HepG2 (cell line): Measurements from ENCODE around the gene FANCL. TPM values are rescaled to one million over a fixed set of nuclear protein-coding genes. Genes with fewer than 3 reads are reported as not detected.
A peak's percentile ranks its signal among the peaks of the same experiment; 100 is the strongest.

ENCODE experiments used
- ATAC-seq: fragments of 200-7000 bp; cut with Tn5 transposase; 3 replicates; pipeline ENCODE4 v1.9.1; 2020; ENCODE audit warnings: mild to moderate bottlenecking, moderate library complexity
- BruUV-seq: library from RNA; stranded (reverse); fragments of 400-500 nt; replicated peaks from 2 replicates; lab custom pipeline; 2021; lab: Mats Ljungman, UMichigan
- CTCF ChIA-PET: fragments of 300-600 bp; formaldehyde crosslinking; extraction: SDS; loops from one replicate; lab custom pipeline; 2021; ENCODE audit warnings: low total read pairs, inconsistent platforms, low intra/inter-chr PET ratio; lab: Yijun Ruan, JAX
- POLR2A ChIA-PET: fragments of 350-600 bp; sonication (Branson Sonifier 250); formaldehyde crosslinking; loops from one replicate; lab custom pipeline; 2020; ENCODE audit warnings: antibody characterized with exemption, inconsistent platforms; lab: Yijun Ruan, JAX
- DNase-seq: peaks from one replicate; pipeline ENCODE4 v3.0.0-alpha.2; 2015; ENCODE audit warnings: low spot score
- FAIRE-seq: peaks from 3 replicates; lab custom pipeline; 2011; peaks lifted over from hg19 to GRCh38; lab: Jason Lieb, UNC
- H2AFZ ChIP-seq: one replicate; pipeline ENCODE4 v1.6.1; 2011; ENCODE audit warnings: low read length, inconsistent platforms
- H3K27ac ChIP-seq: fragments of 300-600 bp; 3 replicates; pipeline ENCODE4 v1.8.0; 2011; ENCODE audit warnings: mixed run types, mild to moderate bottlenecking, mixed read lengths, low read length, inconsistent platforms; ENCODE audit not compliant: insufficient read depth; ENCODE audit errors: extremely low read length
- H3K27me3 ChIP-seq, 2 experiments: fragments of 200-600 bp in 1 of 2; 2 replicates in 1 of 2; 3 replicates in 1 of 2; pipeline versions ENCODE4 v1.6.0 to v1.8.0; 2011; ENCODE audit warnings: low read length in 2 of 2, mild to moderate bottlenecking in 2 of 2, moderate library complexity in 2 of 2, inconsistent platforms in 1 of 2; ENCODE audit not compliant: insufficient read depth in 2 of 2, control insufficient read depth in 1 of 2
- H3K36me3 ChIP-seq, 2 experiments: fragments of 200-600 bp in 1 of 2; replicated peaks in 1 of 2; 2 replicates in 1 of 2; 3 replicates in 1 of 2; pipeline versions ENCODE4 v1.5.1 to v1.8.0; 2011; ENCODE audit warnings: low read length in 2 of 2, inconsistent platforms in 1 of 2; ENCODE audit not compliant: insufficient read depth in 2 of 2, control insufficient read depth in 1 of 2
- H3K4me1 ChIP-seq: 2 replicates; pipeline ENCODE4 v1.5.1; 2012; ENCODE audit warnings: low read length, inconsistent platforms; ENCODE audit not compliant: insufficient read depth
- H3K4me2 ChIP-seq: 2 replicates; pipeline ENCODE4 v1.6.0; 2011; ENCODE audit warnings: low read depth, low read length, inconsistent platforms
- H3K4me3 ChIP-seq, 3 experiments: fragments of 200-600 bp in 1 of 3; sonication (generic), shearing (Covaris generic) in 1 of 3; replicated peaks in 1 of 3; 2 replicates each; pipeline ENCODE4 v1.5.1; 2011 to 2016; ENCODE audit warnings: low read length in 3 of 3, inconsistent platforms in 2 of 3, low read depth in 2 of 3, mild to moderate bottlenecking in 2 of 3, control low read depth in 1 of 3, mixed read lengths in 1 of 3; ENCODE audit not compliant: insufficient read depth in 1 of 3
- H3K79me2 ChIP-seq: one replicate; pipeline ENCODE4 v1.6.1; 2011; ENCODE audit warnings: low read length, inconsistent platforms; ENCODE audit not compliant: insufficient read depth
- H3K9ac ChIP-seq: 2 replicates; pipeline ENCODE4 v1.6.0; 2011; ENCODE audit warnings: mild to moderate bottlenecking, low read depth, low read length, inconsistent platforms; ENCODE audit not compliant: insufficient read depth
- H3K9me3 ChIP-seq: 2 replicates; pipeline ENCODE4 v1.5.1; 2012; ENCODE audit warnings: mild to moderate bottlenecking, low read length
- H4K20me1 ChIP-seq: 2 replicates; pipeline ENCODE4 v1.6.0; 2011; ENCODE audit warnings: inconsistent platforms, mild to moderate bottlenecking, low read length, moderate library complexity; ENCODE audit not compliant: insufficient read depth
- DPF2 ChIP-seq: sonication (generic); formaldehyde crosslinking; IDR thresholded peaks from 2 replicates; pipeline ENCODE4 v1.4.0; 2020; ENCODE audit warnings: mild to moderate bottlenecking, low read depth, missing genetic modification reagents, borderline replicate concordance
- FOXK2 ChIP-seq: fragments of 450-650 bp; IDR thresholded peaks from 2 replicates; pipeline ENCODE4 v1.6.1; 2016
- HOXA5 ChIP-seq: sonication (generic); formaldehyde crosslinking; IDR thresholded peaks from 2 replicates; pipeline ENCODE4 v1.4.0; 2020; ENCODE audit warnings: missing genetic modification reagents
- MXD1 ChIP-seq: sonication (generic); formaldehyde crosslinking; IDR thresholded peaks from 2 replicates; pipeline ENCODE4 v1.4.0; 2020; ENCODE audit warnings: mild to moderate bottlenecking, missing genetic modification reagents
- MYC ChIP-seq: sonication (generic); formaldehyde crosslinking; IDR thresholded peaks from 2 replicates; pipeline ENCODE4 v1.9.0; 2021; ENCODE audit warnings: missing genetic modification reagents, borderline replicate concordance
- PHF21A ChIP-seq: sonication (generic); formaldehyde crosslinking; IDR thresholded peaks from 2 replicates; pipeline ENCODE4 v1.5.0; 2020; ENCODE audit warnings: mild to moderate bottlenecking, missing genetic modification reagents
- RNF2 ChIP-seq: fragments of 450-650 bp; conservative IDR thresholded peaks from 2 replicates; pipeline ENCODE4 v1.6.1; 2016; ENCODE audit warnings: low read depth
- SATB2 ChIP-seq: sonication (generic); formaldehyde crosslinking; IDR thresholded peaks from 2 replicates; pipeline ENCODE4 v1.5.0; 2020; ENCODE audit warnings: missing genetic modification reagents
- TCF12 ChIP-seq, 2 experiments: fragments of 450-650 bp in 1 of 2; sonication (generic) in 1 of 2; formaldehyde crosslinking in 1 of 2; IDR thresholded peaks; 2 replicates each; pipeline versions ENCODE4 v1.6.1 to v1.8.0; 2017 to 2022; ENCODE audit warnings: antibody characterized with exemption in 1 of 2, mild to moderate bottlenecking in 1 of 2, missing genetic modification reagents in 1 of 2, moderate library complexity in 1 of 2
- ZMAT3 ChIP-seq: sonication (generic); formaldehyde crosslinking; conservative IDR thresholded peaks from 2 replicates; pipeline ENCODE4 v1.7.0; 2021; ENCODE audit warnings: missing genetic modification reagents
- ZNF3 ChIP-seq: IDR thresholded peaks from 2 replicates; pipeline ENCODE4 v1.7.0; 2017; ENCODE audit warnings: inconsistent platforms
- ZNF317 ChIP-seq: sonication (generic); formaldehyde crosslinking; IDR thresholded peaks from 2 replicates; pipeline ENCODE4 v1.5.0; 2020; ENCODE audit warnings: mild to moderate bottlenecking, missing genetic modification reagents
- ZNF510 ChIP-seq: sonication (generic); formaldehyde crosslinking; IDR thresholded peaks from 2 replicates; pipeline ENCODE4 v1.4.0; 2020; ENCODE audit warnings: low read depth, mild to moderate bottlenecking, missing genetic modification reagents
- ZNF709 ChIP-seq: sonication (generic); formaldehyde crosslinking; IDR thresholded peaks from 2 replicates; pipeline ENCODE4 v1.5.0; 2020; ENCODE audit warnings: mild to moderate bottlenecking, missing genetic modification reagents
- ZNF737 ChIP-seq: sonication (generic); formaldehyde crosslinking; IDR thresholded peaks from 2 replicates; pipeline ENCODE4 v1.5.0; 2020; ENCODE audit warnings: missing genetic modification reagents, mild to moderate bottlenecking, borderline replicate concordance
- WGBS: methylation state at CpG from one replicate; pipeline ENCODE4 v1.1.6; 2017; ENCODE audit warnings: low lambda C conversion rate; 5-methylcytosine and 5-hydroxymethylcytosine counted together
- in situ Hi-C: cut with HindIII; loops from 2 replicates; pipeline ENCODE4 v1.10.0; 2017; ENCODE audit warnings: low pct_unique_long_range_greater_than_20kb; ENCODE audit not compliant: extremely low pct_ligation_motif_present
- intact Hi-C: fragments of 100-400 bp; cut with micrococcal nuclease; formaldehyde crosslinking; loops from one replicate; pipeline ENCODE4 v1.10.0; 2022; ENCODE audit not compliant: unreplicated experiment
- polyA plus RNA-seq, 8 experiments: library from polyadenylated mRNA; depleted of rRNA in 3 of 8; stranded (reverse) in 7 of 8; unstranded in 1 of 8; fragments of >200 nt; fragmentation: Illumina TruSeq in 4 of 8; extraction: Trizol in 4 of 8; gene quantifications; 2 replicates each; pipeline versions ENCODE4 v1.2.1 to v1.2.3, GENCODE V29; 2011 to 2016; ENCODE audit warnings: low read depth in 4 of 8, missing spikeins in 1 of 8, mixed read lengths in 1 of 8; ENCODE audit not compliant: insufficient read depth in 1 of 8
- total RNA-seq, 5 experiments: library from RNA; depleted of rRNA; stranded (reverse); fragments of >200 nt; fragmentation: Illumina TruSeq; extraction: Trizol; gene quantifications; 2 replicates each; pipeline ENCODE4 v1.2.3, GENCODE V29; 2016; ENCODE audit warnings: low read depth in 1 of 5
- TF ChIP-seq, protein P1 (sequence below): sonication (generic); formaldehyde crosslinking; IDR thresholded peaks from 2 replicates; pipeline ENCODE4 v1.8.0; 2022; ENCODE audit warnings: mild to moderate bottlenecking, missing genetic modification reagents; ENCODE audit not compliant: insufficient replicate concordance

Gene FANCL
- total and polyA plus RNA-seq, 2 of the 13 experiments (the other 11 are each of a cell fraction or from before 2014, with no cell fraction given) = 40.7 to 66.8 TPM

DNA sequence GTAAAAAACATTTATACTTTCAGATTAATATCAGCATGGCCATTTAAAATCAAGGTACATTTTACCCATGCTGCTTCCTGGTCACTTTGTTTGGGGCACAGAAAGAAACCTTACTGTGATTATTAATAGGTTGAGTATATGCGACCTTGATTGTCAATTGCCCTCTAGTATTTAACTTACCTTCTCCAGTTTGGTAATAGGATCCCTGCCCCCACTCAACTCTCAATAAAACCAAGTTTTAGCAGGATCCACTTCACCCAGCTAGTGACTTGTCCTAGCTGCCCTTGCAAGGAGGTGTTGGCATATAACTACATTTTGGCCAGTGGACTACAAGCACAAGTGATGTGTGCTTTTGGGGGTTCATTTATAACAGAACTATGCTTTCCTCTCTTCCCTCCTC lies 34.3 kb downstream of the FANCL start:
- Histone ChIP-seq H3K4me3 (no peak overlapping the region), H3K36me3 (peaks cover 0 to 15% of the 10 kb centered on the region in 2 experiments; a peak in 2 of 5 replicates), H4K20me1 (no peaks in the 10 kb centered on the region), H3K4me1 (peaks cover 41% of the 10 kb centered on the region), H2AFZ (no peak overlapping the region), H3K9me3 (peaks cover 16% of the 10 kb centered on the region; the same call in 1 of the 2 replicates), H3K4me2 (no peak overlapping the region), H3K27me3 (no peaks in the 10 kb centered on the region), H3K9ac (no peak overlapping the region), H3K79me2 (no peaks in the 10 kb centered on the region), H3K27ac (no peak overlapping the region)
- ATAC-seq (no peak), DNase-seq (no peak), FAIRE-seq (no peak)
- no peak for TF ChIP-seq DPF2 (CRISPR knock-in tag)
- no peak for TF ChIP-seq RNF2
- TF ChIP-seq ZNF737 (CRISPR knock-in tag) = no peak
- BruUV-seq = no TSS peak
- in situ Hi-C loops = no loop called here
- intact Hi-C loops = no loop called here
- POLR2A ChIA-PET = no interaction called here
- CTCF ChIA-PET = no interaction called here
- 95% methylated on average over 1 of the region's 1 CpG for WGBS

DNA sequence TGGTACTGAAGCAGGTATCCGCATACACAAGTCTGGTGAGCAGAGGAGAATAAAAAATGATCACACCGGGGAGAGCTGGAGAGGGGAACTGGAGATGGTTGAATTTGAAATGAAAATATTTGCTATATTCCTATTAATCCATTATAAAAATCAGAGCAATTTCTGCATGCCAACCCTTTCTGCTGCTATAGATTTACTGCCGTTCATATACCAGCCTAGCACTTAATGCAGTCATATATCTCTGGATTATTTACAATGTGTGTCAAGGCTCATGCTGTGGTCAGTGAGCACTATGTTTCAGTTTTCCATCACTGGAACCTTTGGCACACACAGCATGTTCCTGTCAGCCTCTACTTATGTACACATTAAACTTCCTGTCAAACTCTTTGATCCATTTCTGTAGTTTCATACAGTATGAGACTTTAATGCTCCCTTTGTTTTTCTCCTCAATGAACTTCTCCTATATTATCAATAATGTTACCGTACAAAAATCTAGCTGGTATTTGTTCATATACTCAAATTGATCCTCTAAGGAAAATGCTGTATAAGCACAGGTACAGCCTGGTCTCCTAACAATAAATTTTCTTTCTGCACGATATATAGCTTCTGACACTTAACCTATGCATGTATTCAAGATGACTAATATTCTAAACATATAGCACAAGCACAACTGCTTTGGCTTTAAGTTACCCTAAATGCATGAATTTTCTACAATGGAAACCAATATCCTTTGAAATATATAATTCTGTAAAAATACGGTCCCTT lies 36.7 kb downstream of the FANCL start:
- peak overlapping the region; percentile 64 for H3K27ac ChIP-seq
- ChIA-PET CTCF (no interaction called here), POLR2A (interaction anchor here (1.2 kb wide), 1 partner anchor 37 kb away, joined by 3 read pairs; the partner anchor contains the start of gene FANCL)
- H3K9ac ChIP-seq = peak overlapping the region; percentile 53; the same call in 1 of the 2 replicates
- H3K4me2 ChIP-seq = peak overlapping the region; percentile 66
- H3K79me2 ChIP-seq = no peaks in the 10 kb centered on the region
- no peaks in the 10 kb centered on the region for H3K9me3 ChIP-seq
- H3K27me3 ChIP-seq = no peaks in the 10 kb centered on the region
- no peaks in the 10 kb centered on the region for H4K20me1 ChIP-seq
- 44% methylated on average over 6 of the region's 6 CpGs for WGBS
- BruUV-seq = no TSS peak
- intact Hi-C loops = loop anchor here (1.0 kb wide), 1 partner anchor 37 kb away; the partner anchor contains the start of gene FANCL
- peaks cover 51% of the 10 kb centered on the region for H3K4me1 ChIP-seq
- FAIRE-seq = peak; percentile 90
- in situ Hi-C loops = no loop called here
- peak; percentile 99 for ATAC-seq
- peaks cover 0 to 4% of the 10 kb centered on the region in 2 experiments; a peak in 1 of 5 replicates for H3K36me3 ChIP-seq
- H2AFZ ChIP-seq = no peak overlapping the region
- peak; percentile 93 for DNase-seq
- peak overlapping the region; percentile 17 to 51 (median 22); a peak in 5 of 6 replicates for H3K4me3 ChIP-seq
- TF ChIP-seq MYC (CRISPR knock-in tag) = no peak
- TF ChIP-seq, protein P1, sequence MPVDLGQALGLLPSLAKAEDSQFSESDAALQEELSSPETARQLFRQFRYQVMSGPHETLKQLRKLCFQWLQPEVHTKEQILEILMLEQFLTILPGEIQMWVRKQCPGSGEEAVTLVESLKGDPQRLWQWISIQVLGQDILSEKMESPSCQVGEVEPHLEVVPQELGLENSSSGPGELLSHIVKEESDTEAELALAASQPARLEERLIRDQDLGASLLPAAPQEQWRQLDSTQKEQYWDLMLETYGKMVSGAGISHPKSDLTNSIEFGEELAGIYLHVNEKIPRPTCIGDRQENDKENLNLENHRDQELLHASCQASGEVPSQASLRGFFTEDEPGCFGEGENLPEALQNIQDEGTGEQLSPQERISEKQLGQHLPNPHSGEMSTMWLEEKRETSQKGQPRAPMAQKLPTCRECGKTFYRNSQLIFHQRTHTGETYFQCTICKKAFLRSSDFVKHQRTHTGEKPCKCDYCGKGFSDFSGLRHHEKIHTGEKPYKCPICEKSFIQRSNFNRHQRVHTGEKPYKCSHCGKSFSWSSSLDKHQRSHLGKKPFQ (CRISPR knock-in tag) = no peak
- TF ChIP-seq ZNF3 = no peak
- TF ChIP-seq ZMAT3 (CRISPR knock-in tag) = 0 out of 2 replicates have a peak, but pooled peaks have one; percentile 21
- peak; percentile 50; the same call in 1 of the 2 replicates for TF ChIP-seq ZNF317 (CRISPR knock-in tag)
- TF ChIP-seq HOXA5 (CRISPR knock-in tag) = no peak; the same call in 1 of the 2 replicates
- no peak for TF ChIP-seq PHF21A (CRISPR knock-in tag)
- TF ChIP-seq ZNF709 = no peak
- no peak for TF ChIP-seq SATB2
- TF ChIP-seq FOXK2 = no peak
- no peak for TF ChIP-seq TCF12 (IDR thresholded peaks at IDR 0.05)
- no peak for TF ChIP-seq TCF12 (CRISPR knock-in tag; IDR thresholded peaks at IDR 0.05)
- TF ChIP-seq ZNF510 (CRISPR knock-in tag) = no peak
- no peak for TF ChIP-seq MXD1
